Thoracic aorta (tissue), 2 donors: ENCODE data around the gene PPP1R7. TPM values are rescaled to one million over a fixed set of nuclear protein-coding genes. Genes with fewer than 3 reads are reported as not detected.

ENCODE experiments used
- ATAC-seq: fragments of 150-250 bp; one replicate; pipeline ENCODE4 v1.8.0; 2017; ENCODE audit warnings: low read depth; ENCODE audit not compliant: insufficient number of reproducible peaks, low FRiP score
- DNase-seq: peaks from one replicate; pipeline ENCODE4 v3.0.0-alpha.2; 2020; ENCODE audit warnings: low spot score
- H3K27ac ChIP-seq, 2 donors: fragments of 200-600 bp; sonication (generic); 1 replicate in 1 of 2; 2 replicates in 1 of 2; pipeline ENCODE4 v1.5.1; 2016; ENCODE audit warnings: mild to moderate bottlenecking in 2 of 2, moderate library complexity in 2 of 2
- H3K27me3 ChIP-seq: fragments of 200-600 bp; sonication (generic); replicated peaks from 2 replicates; pipeline ENCODE4 v1.6.0; 2016; ENCODE audit warnings: mild to moderate bottlenecking; ENCODE audit not compliant: insufficient read depth
- H3K36me3 ChIP-seq: fragments of 200-600 bp; sonication (generic); one replicate; pipeline ENCODE4 v1.5.1; 2016
- H3K4me1 ChIP-seq, 2 donors: fragments of 200-600 bp; sonication (generic); 1 replicate in 1 of 2; 2 replicates in 1 of 2; pipeline versions ENCODE4 v1.5.1 to v1.6.0; 2016; ENCODE audit warnings: low read depth in 2 of 2, mild to moderate bottlenecking in 1 of 2; ENCODE audit not compliant: control insufficient read depth in 1 of 2
- H3K4me3 ChIP-seq: fragments of 200-600 bp; sonication (generic); 2 replicates; pipeline ENCODE4 v1.5.1; 2016; ENCODE audit warnings: mild to moderate bottlenecking
- H3K9me3 ChIP-seq: fragments of 200-600 bp; sonication (generic); 2 replicates; pipeline ENCODE4 v1.5.1; 2016
- CTCF ChIP-seq: fragments of 200-600 bp; sonication (generic); IDR thresholded peaks from one replicate; pipeline ENCODE4 v1.5.1; 2019; ENCODE audit warnings: antibody characterized with exemption
- total RNA-seq, 2 donors: library from RNA; depleted of rRNA; stranded (reverse); fragments of >200 nt; gene quantifications; one replicate each; pipeline versions ENCODE4 v1.1.0 to v1.2.3, GENCODE V29; 2016

Gene PPP1R7
- total RNA-seq, 2 donors from 2014 or later = 28.9 to 40.3 TPM

- ATAC-seq = no peak
Observed at GRCh38 chr2:241110607-241111439, 39.4 kb upstream of the PPP1R7 start.

GRCh38 chr2:241111440-241111805 is 38.8 kb upstream of the PPP1R7 start:
- H3K9me3 ChIP-seq = no peaks in the 10 kb centered on the region
- H3K4me1 ChIP-seq = no peaks in the 10 kb centered on the region
- TF ChIP-seq CTCF = no peak
- no peak overlapping the region for H3K4me3 ChIP-seq
- H3K36me3 ChIP-seq = no peaks in the 10 kb centered on the region
- no peak overlapping the region for H3K27ac ChIP-seq
- ATAC-seq (no peak), DNase-seq (no peak)
- H3K27me3 ChIP-seq = no peaks in the 10 kb centered on the region

More at GRCh38 chr2:241110607-241111439, 39.4 kb upstream of the PPP1R7 start:
- no peak for DNase-seq
- H3K36me3 ChIP-seq = no peaks in the 10 kb centered on the region
- no peaks in the 10 kb centered on the region for H3K9me3 ChIP-seq
- H3K4me1 ChIP-seq = no peaks in the 10 kb centered on the region
- H3K27ac ChIP-seq = no peak overlapping the region
- no peak overlapping the region for H3K4me3 ChIP-seq
- no peak for TF ChIP-seq CTCF
- no peaks in the 10 kb centered on the region for H3K27me3 ChIP-seq

GRCh38 chr2:241112046-241112445 is 38.2 kb upstream of the PPP1R7 start:
- Histone ChIP-seq H3K36me3 (no peaks in the 10 kb centered on the region), H3K9me3 (no peaks in the 10 kb centered on the region), H3K4me3 (no peak overlapping the region), H3K4me1 (no peaks in the 10 kb centered on the region), H3K27ac (no peak overlapping the region), H3K27me3 (no peaks in the 10 kb centered on the region)
- no peak for TF ChIP-seq CTCF
- ATAC-seq (no peak), DNase-seq (no peak)

DNA sequence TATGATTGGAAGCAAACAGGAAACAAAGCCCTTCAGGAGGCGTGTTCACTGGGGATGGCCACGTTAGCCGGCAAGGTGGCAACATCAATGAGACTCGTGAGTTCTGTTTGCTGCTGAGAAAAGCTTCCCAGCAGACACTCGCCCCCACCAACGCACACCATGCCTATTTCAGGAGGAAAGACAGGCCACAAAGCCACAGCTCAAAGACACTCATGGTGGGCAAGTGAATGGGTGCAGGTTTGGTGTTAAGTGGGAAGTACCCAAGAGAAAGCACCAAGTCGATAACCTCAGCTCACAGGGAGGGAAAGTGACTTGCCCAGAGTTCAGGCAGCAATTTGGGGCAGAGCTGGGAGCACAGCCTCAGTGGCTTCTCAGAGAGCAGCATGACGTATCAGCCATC is 37.7 kb upstream of the PPP1R7 start:
- no peaks in the 10 kb centered on the region for H3K36me3 ChIP-seq
- no peak overlapping the region for H3K4me3 ChIP-seq
- H3K27me3 ChIP-seq = no peaks in the 10 kb centered on the region
- H3K27ac ChIP-seq = no peak overlapping the region
- no peak for ATAC-seq
- no peaks in the 10 kb centered on the region for H3K4me1 ChIP-seq
- no peak for TF ChIP-seq CTCF
- DNase-seq = no peak
- H3K9me3 ChIP-seq = no peaks in the 10 kb centered on the region

DNA sequence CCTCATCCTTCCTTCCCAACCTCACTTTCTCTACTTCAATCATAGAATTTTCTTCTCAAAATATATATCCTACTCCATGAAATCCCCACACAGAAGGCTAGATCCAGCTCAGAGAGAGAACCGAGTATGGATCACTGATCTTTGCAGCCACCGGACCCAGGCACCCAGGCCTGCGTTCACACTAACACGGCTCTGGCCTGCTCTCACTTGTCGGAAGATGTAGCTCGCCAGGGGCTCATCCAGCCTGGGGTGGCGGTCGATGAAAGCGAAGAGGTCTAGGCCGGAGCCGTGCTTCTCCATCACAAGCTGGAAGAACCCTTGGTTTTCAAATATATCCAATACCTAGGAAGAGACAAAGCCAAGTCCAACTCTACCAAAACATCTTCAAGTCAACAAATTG is 35.4 kb upstream of the PPP1R7 start:
- Histone ChIP-seq H3K9me3 (no peaks in the 10 kb centered on the region), H3K27ac (no peak overlapping the region), H3K36me3 (no peaks in the 10 kb centered on the region), H3K4me3 (no peak overlapping the region), H3K4me1 (no peaks in the 10 kb centered on the region), H3K27me3 (no peaks in the 10 kb centered on the region)
- DNase-seq (no peak), ATAC-seq (no peak)
- TF ChIP-seq CTCF = no peak
